Measurements from ENCODE around the gene OSBPL2.

Gene OSBPL2

DNA sequence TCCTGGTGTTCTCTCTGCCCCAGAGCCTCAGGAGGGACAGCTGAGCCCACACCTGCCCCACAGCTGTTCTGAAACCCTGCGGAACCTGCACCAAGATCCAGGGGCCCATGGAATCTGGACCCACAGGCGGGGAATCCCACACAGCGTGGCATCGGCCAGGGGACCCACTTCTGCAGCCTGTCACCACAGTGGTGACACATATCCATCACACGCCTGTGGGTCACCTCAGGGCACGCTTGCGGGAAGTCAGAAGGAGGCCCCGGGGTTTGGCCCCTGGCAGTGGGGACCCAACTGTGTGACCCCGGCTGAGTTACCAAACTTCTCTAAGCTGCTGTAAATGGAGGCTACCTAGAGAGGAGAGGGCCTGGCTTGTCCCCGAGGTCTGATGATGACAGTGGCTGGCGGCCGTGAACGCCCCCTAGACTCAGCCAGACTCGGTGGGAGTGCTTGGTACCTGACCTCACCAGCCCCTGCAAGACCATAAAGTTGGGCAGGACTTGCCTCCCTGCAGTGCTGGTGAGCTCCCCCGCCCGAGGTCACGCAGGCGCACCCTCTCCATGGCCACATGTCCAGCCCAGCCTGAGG is 16.0 kb upstream of the OSBPL2 start:
- TF ChIP-seq POLR2A (IDR thresholded peaks at IDR 0.05; ENCODE audit: low read depth, low read length) = no peak
- no peak for DNase-seq (ENCODE audit: insufficient read length, low spot score)
- FAIRE-seq = no peak

DNA sequence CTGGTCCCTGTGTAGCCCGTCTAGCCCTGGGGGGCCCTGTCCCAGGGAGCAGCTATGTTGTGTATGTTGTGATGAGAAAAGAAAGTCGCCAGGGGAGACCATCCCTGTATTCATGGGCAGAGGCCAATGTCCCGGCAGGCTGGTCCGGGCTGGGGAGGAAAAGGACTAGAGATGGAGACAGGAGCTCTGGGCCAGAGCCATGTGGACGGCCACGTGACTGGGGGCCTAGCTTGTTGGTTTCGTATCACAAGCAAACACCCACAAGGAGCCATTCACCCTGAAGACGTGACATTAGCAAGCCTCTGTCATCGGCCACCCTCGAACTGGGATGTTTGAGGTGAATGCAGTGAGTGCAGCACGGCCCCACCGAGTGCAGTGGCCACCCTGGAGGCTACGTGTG is 15.3 kb upstream of the OSBPL2 start:
- DNase-seq (ENCODE audit: insufficient read length, low spot score) (no peak), FAIRE-seq (no peak)
- TF ChIP-seq POLR2A (IDR thresholded peaks at IDR 0.05; ENCODE audit: low read depth, low read length) = no peak

- FAIRE-seq = no peak
- no peak for TF ChIP-seq POLR2A (IDR thresholded peaks at IDR 0.05; ENCODE audit: low read depth, low read length)
- DNase-seq (ENCODE audit: insufficient read length, low spot score) = no peak
These were observed 14.8 kb upstream of the OSBPL2 start for GRCh38 chr20:62223571-62223970.

DNA sequence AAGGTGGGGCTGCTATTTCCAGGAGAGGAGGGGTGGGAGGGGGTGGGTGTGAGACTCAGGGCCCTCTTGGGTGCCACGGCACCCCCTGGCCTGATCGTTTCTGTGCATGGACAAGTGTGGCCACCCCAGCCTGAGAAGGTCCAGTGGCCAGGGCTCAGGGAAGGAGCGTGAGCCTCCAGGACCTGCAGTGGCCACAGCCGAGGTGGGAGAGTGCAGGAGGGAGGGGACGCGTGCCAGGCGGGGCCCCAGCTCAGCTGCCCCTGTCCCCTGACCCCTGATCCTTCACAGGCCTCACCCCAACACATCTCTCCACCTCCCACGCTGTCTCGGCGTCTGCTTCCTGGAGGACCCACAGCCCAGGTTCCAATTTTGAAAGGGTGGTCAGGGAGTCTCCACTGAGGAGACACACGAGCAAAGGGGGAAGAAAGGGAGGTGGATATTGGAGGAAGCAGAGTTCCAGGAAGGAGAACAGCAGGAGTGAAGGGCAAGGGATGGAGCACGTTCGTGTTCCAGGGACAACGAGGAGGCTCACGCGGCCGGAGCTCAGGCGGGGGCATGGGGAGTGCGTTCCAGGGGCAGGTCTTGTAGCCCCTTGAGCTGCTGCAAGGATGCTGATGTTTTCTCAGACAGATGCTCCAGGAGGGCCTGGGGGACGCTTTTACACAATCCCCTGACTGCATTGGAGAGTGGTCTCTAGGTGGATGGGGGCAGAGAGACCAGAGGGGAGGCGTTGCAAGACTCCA is 14.0 kb upstream of the OSBPL2 start:
- DNase-seq (ENCODE audit: insufficient read length, low spot score) (no peak), FAIRE-seq (no peak)
- TF ChIP-seq POLR2A (IDR thresholded peaks at IDR 0.05; ENCODE audit: low read depth, low read length) = no peak

DNA sequence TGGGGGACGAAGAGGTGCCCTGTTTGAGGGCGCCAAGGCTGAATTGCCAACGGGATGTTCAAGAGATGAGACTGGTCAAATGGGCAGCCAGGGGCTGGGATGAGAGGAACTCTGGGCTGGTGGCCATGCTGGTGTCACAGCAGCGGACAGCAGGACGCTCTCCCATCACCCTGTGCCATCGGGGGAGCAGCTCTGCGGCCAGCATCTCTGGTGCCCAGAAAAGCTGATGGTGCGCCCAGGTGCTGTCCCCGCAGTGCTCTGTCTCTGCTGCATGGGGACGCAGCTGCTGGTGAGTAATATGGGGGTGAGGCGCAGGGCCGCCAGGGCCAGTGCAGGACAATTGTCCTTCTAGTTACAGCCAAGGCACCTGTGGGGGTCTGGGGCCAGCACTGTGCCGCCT is 13.3 kb upstream of the OSBPL2 start:
- DNase-seq (ENCODE audit: insufficient read length, low spot score) (no peak), FAIRE-seq (no peak)
- no peak for TF ChIP-seq POLR2A (IDR thresholded peaks at IDR 0.05; ENCODE audit: low read depth, low read length)

GRCh38 chr20:62225820-62226635 is 12.3 kb upstream of the OSBPL2 start:
- DNase-seq (ENCODE audit: insufficient read length, low spot score) (no peak), FAIRE-seq (no peak)
- TF ChIP-seq POLR2A (IDR thresholded peaks at IDR 0.05; ENCODE audit: low read depth, low read length) = no peak

DNA sequence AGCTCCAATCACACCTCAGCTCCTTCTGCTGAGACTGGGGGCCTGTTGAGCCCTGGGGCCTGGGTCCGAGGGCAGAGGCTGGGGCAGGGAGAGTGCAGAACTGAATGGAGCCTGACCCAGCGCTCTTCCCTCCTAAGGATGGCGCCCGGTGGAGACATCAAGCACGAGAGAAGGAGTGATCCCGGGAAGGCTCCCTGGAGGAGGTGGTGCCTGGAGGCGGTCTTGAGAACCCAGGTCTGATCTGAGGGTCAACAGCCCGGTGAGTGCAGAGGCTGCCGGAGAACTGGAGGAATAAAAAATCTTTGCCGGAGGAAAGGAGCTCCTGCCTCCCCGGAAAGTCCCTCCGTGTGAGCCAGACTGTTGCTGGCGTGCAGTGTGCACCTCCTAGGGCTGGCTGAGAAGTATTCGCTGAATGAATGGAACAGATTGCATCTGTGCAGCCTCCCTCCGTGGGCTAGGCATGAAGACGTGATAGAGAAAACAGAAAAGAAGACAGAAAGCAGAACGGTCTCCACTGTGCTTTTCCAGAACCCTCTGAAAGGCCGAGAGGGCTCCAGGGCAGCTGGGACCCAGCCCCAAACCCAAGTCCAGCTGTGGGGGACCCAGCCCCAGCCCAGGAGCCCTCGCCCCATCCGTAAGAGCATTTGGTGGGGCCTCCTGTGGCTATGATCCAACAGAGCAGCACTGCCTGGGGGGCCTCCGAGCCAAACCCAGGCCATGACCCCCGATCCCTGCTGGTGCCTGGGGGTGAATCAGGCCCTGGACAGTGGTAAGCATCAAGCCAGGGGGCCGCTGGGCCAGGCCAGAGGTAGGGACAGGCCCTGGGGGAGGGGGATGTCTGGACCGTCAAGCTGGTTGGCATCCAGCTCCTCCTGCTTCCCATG is 11.4 kb upstream of the OSBPL2 start:
- FAIRE-seq (no peak), DNase-seq (ENCODE audit: insufficient read length, low spot score) (no peak)
- TF ChIP-seq POLR2A (IDR thresholded peaks at IDR 0.05; ENCODE audit: low read depth, low read length) = no peak

DNA sequence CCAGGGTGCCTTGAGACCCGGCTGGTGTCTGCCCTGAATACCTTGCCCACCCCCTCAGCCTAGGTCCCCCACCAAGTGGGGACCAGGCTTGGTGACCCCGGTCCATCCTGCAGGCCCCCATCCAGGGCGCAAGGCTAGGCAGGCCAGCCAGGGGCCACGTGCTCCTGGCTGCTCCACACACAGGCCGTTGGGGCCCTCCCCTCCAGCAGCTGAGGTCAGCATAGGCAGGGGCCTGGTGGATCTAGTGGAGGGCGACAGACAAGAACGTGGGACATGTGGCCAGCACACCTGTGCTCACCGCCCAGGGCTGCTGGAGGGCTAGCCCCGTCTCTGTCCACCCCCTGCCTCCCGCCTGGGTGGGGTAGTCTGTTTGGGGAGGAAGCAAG is 10.7 kb upstream of the OSBPL2 start:
- FAIRE-seq = no peak
- no peak for DNase-seq (ENCODE audit: insufficient read length, low spot score)
- no peak for TF ChIP-seq POLR2A (IDR thresholded peaks at IDR 0.05; ENCODE audit: low read depth, low read length)

DNA sequence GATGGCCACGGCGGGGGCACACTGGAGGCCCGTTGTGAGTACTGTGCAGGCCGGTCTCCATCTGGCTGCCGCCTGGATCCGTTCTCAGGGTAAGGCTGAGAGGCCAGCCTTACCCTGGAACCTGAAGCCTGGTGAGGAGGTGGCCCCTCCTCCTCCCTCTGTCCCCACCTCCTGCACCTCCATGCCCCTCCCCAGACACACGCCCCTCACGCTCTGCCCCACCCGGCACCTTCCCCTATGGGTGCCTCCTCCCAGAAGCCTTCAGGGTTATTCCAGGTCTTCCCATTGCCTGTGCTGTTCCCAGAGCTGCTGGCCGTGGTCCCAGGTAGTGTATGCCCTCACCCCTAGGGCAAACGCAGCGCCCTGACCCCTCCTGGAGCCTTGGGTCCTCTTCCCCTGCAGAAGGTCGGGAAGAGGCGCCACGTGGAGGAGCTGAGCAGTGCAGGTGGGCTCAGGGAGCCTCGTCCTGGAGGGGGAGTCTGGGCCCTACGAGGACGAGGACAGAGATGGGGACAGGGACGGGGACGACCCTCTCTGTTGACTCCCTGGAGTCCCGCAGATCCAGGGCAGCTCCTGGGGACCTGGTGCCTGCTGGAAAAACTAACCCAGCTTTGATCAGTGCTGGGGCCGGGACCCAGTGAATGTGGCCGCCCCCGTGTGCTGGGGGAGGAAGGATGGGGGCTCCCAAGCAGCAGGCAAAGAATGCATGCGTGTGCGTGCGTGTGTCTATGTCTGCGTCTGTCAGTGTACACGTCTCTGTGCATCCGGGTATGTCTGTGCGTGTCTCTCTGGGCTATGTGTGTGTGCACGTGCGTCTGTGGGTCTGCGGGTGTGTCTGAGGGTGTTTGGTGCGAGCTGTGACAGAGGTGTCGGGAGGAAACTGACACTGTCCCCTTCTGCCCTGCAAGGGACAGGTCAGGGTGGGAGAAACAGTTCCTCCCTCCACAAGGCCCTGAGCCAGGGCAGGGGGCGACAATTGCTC is 10.1 kb upstream of the OSBPL2 start:
- FAIRE-seq (no peak), DNase-seq (ENCODE audit: insufficient read length, low spot score) (no peak)
- no peak for TF ChIP-seq POLR2A (IDR thresholded peaks at IDR 0.05; ENCODE audit: low read depth, low read length)

- no peak for TF ChIP-seq POLR2A (IDR thresholded peaks at IDR 0.05; ENCODE audit: low read depth, low read length)
- FAIRE-seq (no peak), DNase-seq (ENCODE audit: insufficient read length, low spot score) (no peak)
These were observed 9.3 kb upstream of the OSBPL2 start for GRCh38 chr20:62228982-62229545.

DNA sequence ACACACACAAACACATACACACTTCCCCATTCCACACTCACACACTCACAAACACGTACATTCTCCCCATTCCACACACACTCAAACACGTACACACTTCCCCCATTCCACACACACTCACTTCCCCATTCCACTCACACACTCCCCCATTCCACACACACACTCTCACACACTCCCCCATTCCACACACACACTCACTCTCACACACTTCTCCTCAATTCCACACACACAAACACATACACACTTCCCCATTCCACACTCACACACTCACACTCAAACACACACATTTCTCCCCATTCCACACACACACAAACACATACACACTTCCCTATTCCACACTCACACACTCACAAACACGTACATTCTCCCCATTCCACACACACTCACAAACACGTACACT is 8.7 kb upstream of the OSBPL2 start:
- DNase-seq (ENCODE audit: insufficient read length, low spot score) (no peak), FAIRE-seq (no peak)
- TF ChIP-seq POLR2A (IDR thresholded peaks at IDR 0.05; ENCODE audit: low read depth, low read length) = no peak

- no peak for TF ChIP-seq POLR2A (IDR thresholded peaks at IDR 0.05; ENCODE audit: low read depth, low read length)
- FAIRE-seq = no peak
- no peak for DNase-seq (ENCODE audit: insufficient read length, low spot score)
These were observed 8.0 kb upstream of the OSBPL2 start for GRCh38 chr20:62230276-62230675.
